Endothelial cell of umbilical vein (primary cell): ENCODE data around the gene FLRT1.

Source experiments
- CTCF ChIP-seq, 2 donors: IDR thresholded peaks; 1 replicate in 1 of 2; 2 replicates in 1 of 2; pipeline ENCODE4 v1.5.1; 2011; ENCODE audit warnings: low read length in 2 of 2, mild to moderate bottlenecking in 2 of 2, moderate library complexity in 2 of 2, control low read depth in 1 of 2, inconsistent platforms in 1 of 2, low read depth in 1 of 2; ENCODE audit not compliant: insufficient read depth in 1 of 2; ENCODE audit errors: extremely low read depth in 1 of 2
- EZH2 ChIP-seq: IDR thresholded peaks from 2 replicates; pipeline ENCODE4 v1.6.1; 2012; ENCODE audit warnings: borderline replicate concordance, low read depth, mild to moderate bottlenecking, moderate library complexity, low read length, inconsistent platforms; ENCODE audit not compliant: severe bottlenecking
- MAX ChIP-seq: IDR thresholded peaks from 2 replicates; pipeline ENCODE4 v1.6.1; 2011; ENCODE audit not compliant: insufficient read depth, insufficient read length
- POLR2A ChIP-seq: IDR thresholded peaks from 2 replicates; pipeline ENCODE4 v1.6.1; 2012; ENCODE audit warnings: low read depth, mild to moderate bottlenecking, control low read depth, low read length
- POLR2AphosphoS5 ChIP-seq: IDR thresholded peaks from 2 replicates; pipeline ENCODE4 v1.6.1; 2012; ENCODE audit warnings: low read depth, mild to moderate bottlenecking, control low read depth, low read length, moderate library complexity; ENCODE audit not compliant: insufficient read depth

- TF ChIP-seq CTCF (IDR thresholded peaks at IDR 0.05; ENCODE audit: extremely low read depth in 1 of 2, insufficient read depth in 1 of 2, low read depth in 1 of 2, low read length in 2 of 2) (no peak), POLR2A (no peak), POLR2AphosphoS5 (no peak), EZH2 (no peak), MAX (no peak)
These were observed 19.3 kb downstream of the FLRT1 start for GRCh38 chr11:64055077-64055476.
